ENCODE results near the gene AKNAD1. TPM values are rescaled to one million over a fixed set of nuclear protein-coding genes. Genes with fewer than 3 reads are reported as not detected.

AKNAD1 gene
- total RNA-seq, 4 donors from 2014 or later = not detected

GRCh38 chr1:108871050-108871724 lies 14.3 kb upstream of the AKNAD1 start:
- no peaks in the 10 kb centered on the region for H3K4me1 ChIP-seq
- no peak for DNase-seq
- H3K27me3 ChIP-seq = no peaks in the 10 kb centered on the region
- TF ChIP-seq CTCF (IDR thresholded peaks at IDR 0.05) (no peak), POLR2A (IDR thresholded peaks at IDR 0.05) (no peak)
- no peak overlapping the region for H3K4me3 ChIP-seq
- H3K36me3 ChIP-seq = no peaks in the 10 kb centered on the region
- H3K27ac ChIP-seq = no peak overlapping the region
- H3K9me3 ChIP-seq = no peaks in the 10 kb centered on the region

- Histone ChIP-seq H3K4me1 (peaks cover 0 to 3% (median 0%) of the 10 kb centered on the region in 4 donors), H3K4me3 (no peak overlapping the region), H3K27me3 (no peaks in the 10 kb centered on the region), H3K27ac (no peak overlapping the region), H3K9me3 (no peaks in the 10 kb centered on the region), H3K36me3 (no peaks in the 10 kb centered on the region)
- TF ChIP-seq POLR2A (IDR thresholded peaks at IDR 0.05) (no peak), CTCF (IDR thresholded peaks at IDR 0.05) (no peak)
- no peak for DNase-seq
Measured at GRCh38 chr1:108865316-108865910, 8.5 kb upstream of the AKNAD1 start.

DNA sequence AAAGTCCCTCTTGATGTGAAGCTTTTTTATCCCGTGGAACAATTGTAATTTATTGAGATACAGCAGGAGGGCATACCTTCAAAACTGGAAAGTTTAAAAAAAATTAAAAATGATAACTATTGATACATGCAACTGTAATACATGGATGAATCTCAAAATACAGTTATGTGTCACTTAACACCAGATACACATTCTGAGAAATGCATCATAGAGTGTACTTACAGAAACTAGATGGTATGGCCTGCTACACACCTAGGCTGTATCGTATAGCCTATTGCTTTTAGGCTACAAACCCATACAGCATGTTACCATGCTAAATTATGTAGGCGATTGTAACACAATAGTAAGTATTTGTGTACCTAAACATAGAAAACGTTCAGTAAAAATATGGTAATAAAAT lies 7.1 kb upstream of the AKNAD1 start:
- Histone ChIP-seq H3K9me3 (no peaks in the 10 kb centered on the region), H3K4me1 (peaks cover 0 to 3% (median 0%) of the 10 kb centered on the region in 4 donors), H3K36me3 (no peaks in the 10 kb centered on the region), H3K27me3 (no peaks in the 10 kb centered on the region), H3K27ac (no peak overlapping the region), H3K4me3 (no peak overlapping the region)
- TF ChIP-seq CTCF (IDR thresholded peaks at IDR 0.05) (no peak), POLR2A (IDR thresholded peaks at IDR 0.05) (no peak)
- no peak for DNase-seq

- no peaks in the 10 kb centered on the region for H3K9me3 ChIP-seq
- no peaks in the 10 kb centered on the region for H3K36me3 ChIP-seq
- no peak overlapping the region for H3K4me3 ChIP-seq
- H3K4me1 ChIP-seq = peaks cover 0 to 3% (median 0%) of the 10 kb centered on the region in 4 donors
- DNase-seq = no peak
- TF ChIP-seq POLR2A (IDR thresholded peaks at IDR 0.05) (no peak), CTCF (IDR thresholded peaks at IDR 0.05) (no peak)
- no peaks in the 10 kb centered on the region for H3K27me3 ChIP-seq
- no peak overlapping the region for H3K27ac ChIP-seq
Measured at GRCh38 chr1:108862698-108863477, 6.0 kb upstream of the AKNAD1 start.

DNA sequence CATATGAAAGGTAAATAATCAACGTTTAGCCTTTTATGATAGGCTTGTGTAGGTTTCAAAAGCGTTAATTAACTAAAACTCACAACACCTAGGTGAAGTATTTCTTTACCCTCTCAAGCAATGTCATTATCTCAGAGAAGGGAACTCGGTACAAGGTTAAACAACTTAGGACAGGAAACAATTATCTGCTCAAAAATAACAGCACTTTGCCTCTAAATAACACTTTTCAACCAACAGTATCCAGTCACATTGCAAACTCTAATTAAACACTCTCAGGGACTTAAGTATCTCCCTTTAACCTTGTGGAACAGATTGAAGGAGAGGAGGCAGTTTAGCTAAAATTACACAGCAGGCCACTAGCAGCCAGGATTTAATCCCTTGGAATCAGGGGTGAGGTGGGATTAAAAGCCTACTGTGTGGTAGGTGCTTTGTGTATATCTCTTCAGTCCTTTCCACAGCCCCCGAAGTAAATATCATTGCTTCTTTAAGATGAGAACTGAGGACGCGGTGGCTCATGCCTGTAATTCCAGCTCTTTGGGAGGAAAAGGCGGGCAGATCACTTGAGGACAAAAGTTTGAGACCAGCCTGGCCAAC lies 5.2 kb upstream of the AKNAD1 start:
- Histone ChIP-seq H3K27ac (no peak overlapping the region), H3K27me3 (no peaks in the 10 kb centered on the region), H3K4me3 (no peak overlapping the region), H3K36me3 (no peaks in the 10 kb centered on the region), H3K4me1 (peaks cover 0 to 3% (median 0%) of the 10 kb centered on the region in 4 donors), H3K9me3 (no peaks in the 10 kb centered on the region)
- TF ChIP-seq POLR2A (IDR thresholded peaks at IDR 0.05) = no peak
- TF ChIP-seq CTCF (IDR thresholded peaks at IDR 0.05) = no peak
- no peak for DNase-seq
